Measurements from ENCODE around the gene SLC66A2. TPM values are rescaled to one million over a fixed set of nuclear protein-coding genes. Genes with fewer than 3 reads are reported as not detected.
A peak's percentile ranks its signal among the peaks of the same experiment; 100 is the strongest.

SLC66A2 gene
- total and polyA plus RNA-seq, 2 of the 13 experiments (the other 11 are each of a cell fraction or from before 2014, with no cell fraction given): 33.5 to 41.9 TPM

- Histone ChIP-seq H3K4me1 (ENCODE audit: insufficient read depth, low read length) (no peaks in the 10 kb centered on the region), H3K9me3 (ENCODE audit: low read length) (no peaks in the 10 kb centered on the region), H3K79me2 (ENCODE audit: insufficient read depth, low read length) (peaks cover 36% of the 10 kb centered on the region), H4K20me1 (ENCODE audit: insufficient read depth, low read length) (peaks cover 63% of the 10 kb centered on the region), H2AFZ (ENCODE audit: low read length) (no peak overlapping the region), H3K4me2 (ENCODE audit: low read depth, low read length) (no peak overlapping the region), H3K4me3 (replicated peaks in 1 of 3; ENCODE audit: insufficient read depth in 1 of 3, low read depth in 2 of 3, low read length in 3 of 3) (no peak overlapping the region), H3K9ac (ENCODE audit: insufficient read depth, low read depth, low read length) (no peak overlapping the region), H3K27ac (ENCODE audit: extremely low read length, insufficient read depth, low read length) (no peak overlapping the region), H3K27me3 (ENCODE audit: control insufficient read depth in 1 of 2, insufficient read depth in 2 of 2, low read length in 2 of 2) (no peaks in the 10 kb centered on the region), H3K36me3 (replicated peaks in 1 of 2; ENCODE audit: control insufficient read depth in 1 of 2, insufficient read depth in 2 of 2, low read length in 2 of 2) (peaks cover 6 to 52% of the 10 kb centered on the region in 2 experiments)
- in situ Hi-C loops (cut with HindIII; ENCODE audit: extremely low pct_ligation_motif_present, low pct_unique_long_range_greater_than_20kb): no loop called here
- DNase-seq (ENCODE audit: low spot score) (no peak), ATAC-seq (no peak), FAIRE-seq (no peak)
- 93% methylated on average over 17 of the region's 17 CpGs for WGBS (ENCODE audit: low lambda C conversion rate)
- no peak for TF ChIP-seq ZBTB7B (CRISPR knock-in tag; IDR thresholded peaks at IDR 0.05)
- BruUV-seq (replicated peaks): no TSS peak
- POLR2A ChIA-PET: no interaction called here
- CTCF ChIA-PET (ENCODE audit: low intra/inter-chr PET ratio, low total read pairs): no interaction called here
- intact Hi-C loops (cut with micrococcal nuclease; ENCODE audit: unreplicated experiment): no loop called here
These were observed 28.5 kb downstream of the SLC66A2 start for GRCh38 chr18:79922971-79923411.

GRCh38 chr18:79921984-79922965 lies 29.2 kb downstream of the SLC66A2 start:
- Histone ChIP-seq H2AFZ (ENCODE audit: low read length) (no peak overlapping the region), H3K27me3 (ENCODE audit: control insufficient read depth in 1 of 2, insufficient read depth in 2 of 2, low read length in 2 of 2) (no peaks in the 10 kb centered on the region), H4K20me1 (ENCODE audit: insufficient read depth, low read length) (peaks cover 56% of the 10 kb centered on the region), H3K27ac (ENCODE audit: extremely low read length, insufficient read depth, low read length) (no peak overlapping the region), H3K36me3 (replicated peaks in 1 of 2; ENCODE audit: control insufficient read depth in 1 of 2, insufficient read depth in 2 of 2, low read length in 2 of 2) (peaks cover 6 to 54% of the 10 kb centered on the region in 2 experiments), H3K4me1 (ENCODE audit: insufficient read depth, low read length) (no peaks in the 10 kb centered on the region), H3K9ac (ENCODE audit: insufficient read depth, low read depth, low read length) (no peak overlapping the region), H3K79me2 (ENCODE audit: insufficient read depth, low read length) (peaks cover 30% of the 10 kb centered on the region), H3K4me3 (replicated peaks in 1 of 3; ENCODE audit: insufficient read depth in 1 of 3, low read depth in 2 of 3, low read length in 3 of 3) (no peak overlapping the region), H3K9me3 (ENCODE audit: low read length) (no peaks in the 10 kb centered on the region), H3K4me2 (ENCODE audit: low read depth, low read length) (no peak overlapping the region)
- no TSS peak for BruUV-seq (replicated peaks)
- POLR2A ChIA-PET: no interaction called here
- intact Hi-C loops (cut with micrococcal nuclease; ENCODE audit: unreplicated experiment) (no loop called here), in situ Hi-C loops (cut with HindIII; ENCODE audit: extremely low pct_ligation_motif_present, low pct_unique_long_range_greater_than_20kb) (no loop called here)
- peak; percentile 22 for TF ChIP-seq HNRNPK (IDR thresholded peaks at IDR 0.05; ENCODE audit: low read depth, low read length, poor library complexity, severe bottlenecking)
- TF ChIP-seq ZNF33B (CRISPR knock-in tag; IDR thresholded peaks at IDR 0.05): no peak
- no peak for FAIRE-seq
- 96% methylated on average over 24 of the region's 24 CpGs for WGBS (ENCODE audit: low lambda C conversion rate)
- no peak for ATAC-seq
- DNase-seq (ENCODE audit: low spot score): no peak
- CTCF ChIA-PET (ENCODE audit: low intra/inter-chr PET ratio, low total read pairs): no interaction called here
